HT1080 (cell line): ENCODE data around the gene DNASE2B. TPM values are rescaled to one million over a fixed set of nuclear protein-coding genes. Genes with fewer than 3 reads are reported as not detected.

Source experiments
- DNase-seq: peaks from one replicate; pipeline ENCODE4 v3.0.0-alpha.2; 2015; ENCODE audit warnings: low read depth
- total RNA-seq: library from RNA; depleted of rRNA; stranded (reverse); fragments of >200 nt; shearing (Covaris generic); gene quantifications from 2 replicates; pipeline ENCODE4 v1.2.3, GENCODE V29; 2014

Gene DNASE2B
- total RNA-seq, 1 experiment from 2014 or later, result not detected

- no peak for DNase-seq
Measured at GRCh38 chr1:84373436-84374141, 24.7 kb upstream of the DNASE2B start.

- no peak for DNase-seq
Measured at GRCh38 chr1:84374991-84375696, 23.1 kb upstream of the DNASE2B start.

- no peak for DNase-seq
Measured at GRCh38 chr1:84376000-84376910, 22.0 kb upstream of the DNASE2B start.

GRCh38 chr1:84377480-84378095, 20.7 kb upstream of the DNASE2B start:
- peak; percentile 73 for DNase-seq

GRCh38 chr1:84379138-84379916, 19.0 kb upstream of the DNASE2B start:
- peak; percentile 64 for DNase-seq

- no peak for DNase-seq
Measured at GRCh38 chr1:84379917-84380180, 18.4 kb upstream of the DNASE2B start.

- DNase-seq, result peak; percentile 64
Measured at GRCh38 chr1:84382127-84382526, 16.2 kb upstream of the DNASE2B start.

GRCh38 chr1:84385347-84385746, 12.9 kb upstream of the DNASE2B start:
- DNase-seq, result no peak

GRCh38 chr1:84386716-84387479, 11.4 kb upstream of the DNASE2B start:
- peak; percentile 35 for DNase-seq

- DNase-seq, result no peak
Measured at GRCh38 chr1:84387480-84388163, 10.7 kb upstream of the DNASE2B start.

GRCh38 chr1:84390226-84390625, 8.1 kb upstream of the DNASE2B start:
- DNase-seq, result peak; percentile 36

GRCh38 chr1:84401156-84401555, 2.9 kb downstream of the DNASE2B start:
- DNase-seq, result no peak

GRCh38 chr1:84402060-84402459, 3.8 kb downstream of the DNASE2B start:
- DNase-seq, result peak; percentile 70

GRCh38 chr1:84402501-84402900, 4.2 kb downstream of the DNASE2B start:
- no peak for DNase-seq

GRCh38 chr1:84403347-84403746, 5.1 kb downstream of the DNASE2B start:
- no peak for DNase-seq

- peak; percentile 74 for DNase-seq
Measured at GRCh38 chr1:84406346-84406861, 8.1 kb downstream of the DNASE2B start.

GRCh38 chr1:84407524-84407923, 9.2 kb downstream of the DNASE2B start:
- no peak for DNase-seq

GRCh38 chr1:84407958-84408422, 9.7 kb downstream of the DNASE2B start:
- DNase-seq, result no peak

GRCh38 chr1:84409888-84410287, 11.6 kb downstream of the DNASE2B start:
- DNase-seq, result no peak
